Epithelial cell of proximal tubule (primary cell): ENCODE results near the gene BUB3. TPM values are rescaled to one million over a fixed set of nuclear protein-coding genes. Genes with fewer than 3 reads are reported as not detected.
A peak's percentile ranks its signal among the peaks of the same experiment; 100 is the strongest.

Source experiments
- DNase-seq: peaks from one replicate; pipeline ENCODE4 v3.0.0-alpha.2; 2011; ENCODE audit warnings: low read depth
- H3K4me3 ChIP-seq: 2 replicates; pipeline ENCODE4 v1.5.1; 2011; ENCODE audit warnings: low read depth, mild to moderate bottlenecking, low read length
- CTCF ChIP-seq: conservative IDR thresholded peaks from 2 replicates; pipeline ENCODE4 v1.5.1; 2012; ENCODE audit warnings: low read depth, mild to moderate bottlenecking, low read length
- total RNA-seq: library from RNA; depleted of rRNA; stranded (reverse); fragments of >200 nt; gene quantifications from 2 replicates; pipeline ENCODE4 v1.2.3, GENCODE V29; 2015

BUB3 gene
- total RNA-seq, 1 donor from 2014 or later = 128 TPM

GRCh38 chr10:123132576-123133477, 21.4 kb upstream of the BUB3 start:
- peak; percentile 31 for DNase-seq
- TF ChIP-seq CTCF = peak; percentile 93
- H3K4me3 ChIP-seq = peak overlapping the region; percentile 49

DNA sequence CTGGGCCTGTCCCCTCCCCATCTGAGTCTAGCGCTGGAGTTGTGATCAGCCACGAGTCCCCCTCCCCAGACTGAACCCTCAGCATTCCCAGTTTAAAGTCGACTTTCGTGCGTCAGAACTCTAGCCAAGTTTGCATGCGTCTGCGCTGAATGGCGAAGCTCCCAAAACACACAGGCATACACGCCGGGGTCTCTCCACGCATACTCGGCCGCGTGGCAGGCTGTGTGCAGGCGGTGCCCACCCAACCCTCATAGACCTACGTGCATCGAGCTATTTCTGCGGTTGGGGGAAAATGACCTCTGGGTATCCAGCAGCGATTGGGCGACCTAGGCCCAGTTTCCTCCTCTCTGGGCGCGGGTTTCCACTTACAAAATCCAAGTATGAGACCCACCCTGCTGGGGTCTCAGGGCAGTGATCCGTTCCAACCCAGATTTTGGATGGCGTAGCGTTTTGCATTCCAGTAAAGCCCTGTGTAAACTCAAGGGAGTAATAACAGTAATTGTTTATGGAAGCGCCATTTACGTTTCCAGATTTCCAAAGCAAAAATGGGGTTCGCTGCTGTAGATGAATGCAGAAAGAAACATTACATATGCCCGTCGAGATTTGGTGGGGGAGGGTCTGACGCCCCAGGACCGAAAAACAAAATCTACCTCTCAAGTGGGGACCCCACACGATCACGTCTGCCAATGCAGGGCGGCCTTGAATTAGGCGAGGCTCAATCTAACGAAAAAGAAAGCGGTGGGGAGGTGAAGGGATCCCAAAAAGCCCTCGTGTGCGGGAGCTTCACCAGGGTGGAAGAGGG, 20.5 kb upstream of the BUB3 start:
- no peak for TF ChIP-seq CTCF
- DNase-seq = no peak
- H3K4me3 ChIP-seq = no peak overlapping the region

GRCh38 chr10:123134343-123134914, 19.8 kb upstream of the BUB3 start:
- no peak overlapping the region for H3K4me3 ChIP-seq
- no peak for DNase-seq
- TF ChIP-seq CTCF = no peak

- H3K4me3 ChIP-seq = no peak overlapping the region
- DNase-seq = no peak
- no peak for TF ChIP-seq CTCF
Measured at GRCh38 chr10:123134915-123135414, 19.2 kb upstream of the BUB3 start.

DNA sequence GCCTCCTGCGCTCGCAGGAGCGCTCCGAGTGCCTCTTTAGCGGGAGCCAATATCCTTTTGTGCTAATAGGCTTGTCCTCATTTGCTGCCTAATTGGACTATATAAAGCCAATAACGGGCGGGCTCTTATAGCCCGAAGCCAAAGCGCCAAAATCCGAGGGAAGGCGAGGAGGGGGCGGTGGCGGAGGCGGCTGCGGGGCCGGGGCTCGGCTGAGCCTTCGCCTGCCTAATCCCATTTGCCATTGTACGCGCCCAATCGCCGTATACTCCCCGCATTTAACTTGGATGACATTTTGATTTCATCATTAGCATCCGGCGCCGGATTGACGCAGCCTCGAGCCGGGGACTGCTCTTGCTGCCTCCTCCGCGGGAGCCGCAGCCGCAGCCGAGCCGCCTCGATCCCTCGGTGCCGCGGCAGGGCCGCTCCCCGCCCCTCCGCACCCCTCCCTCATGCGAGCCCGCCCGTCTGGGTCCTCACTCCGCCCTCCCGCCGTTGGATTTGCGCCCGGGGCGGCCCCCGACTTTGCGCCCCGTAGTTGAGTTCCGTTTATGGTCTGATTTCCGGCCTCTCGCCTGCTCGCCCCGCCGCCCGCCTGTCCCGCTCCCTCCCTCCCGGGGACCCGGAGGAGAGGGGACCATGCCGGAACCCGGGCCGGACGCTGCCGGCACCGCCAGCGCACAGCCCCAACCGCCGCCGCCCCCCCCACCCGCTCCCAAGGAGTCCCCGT, 18.6 kb upstream of the BUB3 start, which contains the start of gene HMX3:
Gene HMX3, plus strand, starts transcription at position 556 of the 727 bp plus-strand sequence. Its CDS starts 81 bp downstream, at position 637.
- no peak for DNase-seq
- no peak within 1 kb of the TSS for H3K4me3 ChIP-seq
- TF ChIP-seq CTCF = no peak

- no peak overlapping the region for H3K4me3 ChIP-seq
- no peak for DNase-seq
- no peak for TF ChIP-seq CTCF
Measured at GRCh38 chr10:123136221-123136805, 17.9 kb upstream of the BUB3 start.
